GM12875 (cell line): ENCODE results near the gene ANKFY1.
A peak's percentile ranks its signal among the peaks of the same experiment; 100 is the strongest.

Source experiments
- H3K4me3 ChIP-seq: one replicate; pipeline ENCODE4 v1.5.1; 2011; ENCODE audit warnings: low read depth, low read length, control low read depth
- TF ChIP-seq, protein P1 (sequence below): IDR thresholded peaks from 2 replicates; pipeline ENCODE4 v1.5.1; 2011; ENCODE audit warnings: low read depth, mild to moderate bottlenecking, control low read depth, inconsistent platforms, low read length, moderate library complexity, borderline replicate concordance; ENCODE audit not compliant: insufficient read depth

ANKFY1 gene

GRCh38 chr17:4272213-4272971 is 8.6 kb upstream of the ANKFY1 start:
- TF ChIP-seq, protein P1, sequence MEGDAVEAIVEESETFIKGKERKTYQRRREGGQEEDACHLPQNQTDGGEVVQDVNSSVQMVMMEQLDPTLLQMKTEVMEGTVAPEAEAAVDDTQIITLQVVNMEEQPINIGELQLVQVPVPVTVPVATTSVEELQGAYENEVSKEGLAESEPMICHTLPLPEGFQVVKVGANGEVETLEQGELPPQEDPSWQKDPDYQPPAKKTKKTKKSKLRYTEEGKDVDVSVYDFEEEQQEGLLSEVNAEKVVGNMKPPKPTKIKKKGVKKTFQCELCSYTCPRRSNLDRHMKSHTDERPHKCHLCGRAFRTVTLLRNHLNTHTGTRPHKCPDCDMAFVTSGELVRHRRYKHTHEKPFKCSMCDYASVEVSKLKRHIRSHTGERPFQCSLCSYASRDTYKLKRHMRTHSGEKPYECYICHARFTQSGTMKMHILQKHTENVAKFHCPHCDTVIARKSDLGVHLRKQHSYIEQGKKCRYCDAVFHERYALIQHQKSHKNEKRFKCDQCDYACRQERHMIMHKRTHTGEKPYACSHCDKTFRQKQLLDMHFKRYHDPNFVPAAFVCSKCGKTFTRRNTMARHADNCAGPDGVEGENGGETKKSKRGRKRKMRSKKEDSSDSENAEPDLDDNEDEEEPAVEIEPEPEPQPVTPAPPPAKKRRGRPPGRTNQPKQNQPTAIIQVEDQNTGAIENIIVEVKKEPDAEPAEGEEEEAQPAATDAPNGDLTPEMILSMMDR, result no peak
- H3K4me3 ChIP-seq, result no peak overlapping the region

DNA sequence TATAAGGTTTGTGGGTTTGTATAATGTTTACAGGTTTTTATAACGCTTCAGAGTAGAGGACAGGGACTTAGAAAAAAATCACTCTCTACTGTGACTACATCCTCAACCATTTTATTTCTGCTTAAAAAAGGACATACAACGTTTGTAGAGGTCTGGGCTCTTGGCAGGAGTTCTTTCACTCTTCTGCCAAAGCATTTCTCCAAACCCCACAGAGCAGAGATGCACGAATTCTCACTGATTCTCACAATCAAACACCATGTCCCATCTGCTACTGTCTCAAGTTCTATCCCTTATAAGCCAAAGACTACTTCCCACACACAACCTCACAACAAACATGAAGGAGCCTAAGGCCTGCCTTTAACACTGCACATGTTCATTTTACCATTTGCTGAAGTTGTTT is 7.0 kb upstream of the ANKFY1 start:
- TF ChIP-seq, protein P1, result no peak
- H3K4me3 ChIP-seq, result no peak overlapping the region

DNA sequence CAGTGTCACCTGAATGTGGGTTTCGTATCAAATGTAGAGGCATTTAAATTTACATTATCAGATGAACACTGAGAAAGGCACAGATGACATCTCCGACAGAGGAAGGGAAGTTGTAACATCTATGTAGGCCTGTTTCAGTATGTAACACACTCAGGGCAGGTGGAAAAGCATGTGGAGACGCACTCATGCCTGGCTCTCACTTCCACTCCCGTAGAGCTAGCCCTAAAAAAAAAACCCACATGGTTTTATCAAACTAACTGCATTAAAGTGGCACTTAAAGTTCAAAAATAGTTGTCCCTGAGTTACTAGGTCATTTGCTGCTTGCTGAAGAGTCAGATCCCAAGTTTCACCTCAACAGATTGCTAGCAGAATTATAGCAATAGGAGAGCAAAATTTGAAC is 6.1 kb upstream of the ANKFY1 start:
- H3K4me3 ChIP-seq, result no peak overlapping the region
- TF ChIP-seq, protein P1, result no peak

DNA sequence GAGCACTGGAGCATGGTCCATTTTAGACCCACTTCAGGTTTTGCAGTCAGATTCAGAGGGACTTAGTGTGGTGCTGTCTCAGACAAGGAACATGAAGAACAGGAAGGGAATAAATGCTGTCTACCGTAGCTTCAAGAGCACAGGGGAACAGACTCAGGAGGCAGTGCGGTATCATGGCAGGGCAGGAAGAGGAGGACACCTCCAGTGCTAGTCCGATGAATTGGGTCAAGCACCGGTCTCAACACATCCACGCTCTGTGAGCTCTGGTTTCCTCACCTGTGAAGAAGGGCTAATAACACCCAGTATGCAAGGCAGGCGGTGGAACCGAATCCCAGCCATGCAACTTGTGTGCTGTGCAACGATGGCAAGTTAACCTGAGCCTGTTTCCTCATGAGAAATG is 3.6 kb upstream of the ANKFY1 start:
- TF ChIP-seq, protein P1, result no peak
- H3K4me3 ChIP-seq, result no peak overlapping the region

- H3K4me3 ChIP-seq, result no peak overlapping the region
- TF ChIP-seq, protein P1, result no peak
Measured at GRCh38 chr17:4266550-4266949, 2.8 kb upstream of the ANKFY1 start.

DNA sequence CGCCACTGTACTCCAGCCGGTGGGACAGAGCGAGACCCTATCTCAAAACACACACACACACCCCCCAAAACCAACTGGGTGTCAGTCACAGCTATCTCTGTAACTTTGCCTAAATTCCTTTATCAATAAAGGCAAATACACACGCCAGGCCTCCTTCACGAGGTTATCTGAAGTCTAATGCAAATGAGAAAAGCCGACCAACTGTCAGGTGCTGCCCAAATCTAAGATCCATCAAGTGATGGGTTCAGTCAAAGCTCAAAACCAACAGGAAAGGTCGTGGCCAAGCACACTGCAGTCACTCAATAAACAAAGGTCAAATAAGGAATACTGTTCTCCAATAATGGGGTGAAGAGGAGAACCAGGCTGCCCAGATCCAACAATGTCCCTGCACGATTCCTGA is 1.1 kb downstream of the ANKFY1 start:
- TF ChIP-seq, protein P1, result no peak
- H3K4me3 ChIP-seq, result peak overlapping the region; percentile 85

- no peak overlapping the region for H3K4me3 ChIP-seq
- TF ChIP-seq, protein P1, result no peak
Measured at GRCh38 chr17:4261452-4261851, 2.3 kb downstream of the ANKFY1 start.
